Measurements from ENCODE around the gene TOR2A.

Gene TOR2A

GRCh38 chr9:127742435-127743088 is 7.5 kb upstream of the TOR2A start:
- DNase-seq (ENCODE audit: low read depth in 3 of 3): no peak

GRCh38 chr9:127741831-127742434 is 6.8 kb upstream of the TOR2A start:
- no peak for DNase-seq (ENCODE audit: low read depth in 3 of 3)

- no peak for DNase-seq (ENCODE audit: low read depth in 3 of 3)
Observed at GRCh38 chr9:127739614-127740330, 4.7 kb upstream of the TOR2A start.

GRCh38 chr9:127738666-127739065 is 3.6 kb upstream of the TOR2A start:
- DNase-seq (ENCODE audit: low read depth in 3 of 3): no peak

GRCh38 chr9:127735530-127736185 is 564 bp upstream of the TOR2A start:
- DNase-seq (ENCODE audit: low read depth in 3 of 3): no peak

GRCh38 chr9:127734247-127734746 is 797 bp downstream of the TOR2A start:
- DNase-seq (ENCODE audit: low read depth in 3 of 3): no peak

- DNase-seq (ENCODE audit: low read depth in 3 of 3): no peak
Observed at GRCh38 chr9:127733614-127734013, 1.5 kb downstream of the TOR2A start.

GRCh38 chr9:127732444-127732843 is 2.6 kb downstream of the TOR2A start:
- DNase-seq (ENCODE audit: low read depth in 3 of 3): no peak

- DNase-seq (ENCODE audit: low read depth in 3 of 3): no peak
Observed at GRCh38 chr9:127731938-127732337, 3.2 kb downstream of the TOR2A start.

GRCh38 chr9:127730799-127731410 is 4.2 kb downstream of the TOR2A start:
- no peak for DNase-seq (ENCODE audit: low read depth in 3 of 3)

- no peak for DNase-seq (ENCODE audit: low read depth in 3 of 3)
Observed at GRCh38 chr9:127730262-127730661, 4.8 kb downstream of the TOR2A start.

- no peak for DNase-seq (ENCODE audit: low read depth in 3 of 3)
Observed at GRCh38 chr9:127729522-127730256, 5.4 kb downstream of the TOR2A start.

- DNase-seq (ENCODE audit: low read depth in 3 of 3): no peak
Observed at GRCh38 chr9:127728808-127729207, 6.3 kb downstream of the TOR2A start.

- DNase-seq (ENCODE audit: low read depth in 3 of 3): no peak
Observed at GRCh38 chr9:127726871-127727270, 8.2 kb downstream of the TOR2A start.

- no peak for DNase-seq (ENCODE audit: low read depth in 3 of 3)
Observed at GRCh38 chr9:127724012-127724411, 11.1 kb downstream of the TOR2A start.

- no peak for DNase-seq (ENCODE audit: low read depth in 3 of 3)
Observed at GRCh38 chr9:127723444-127723843, 11.7 kb downstream of the TOR2A start.

- DNase-seq (ENCODE audit: low read depth in 3 of 3): no peak
Observed at GRCh38 chr9:127723013-127723412, 12.1 kb downstream of the TOR2A start.

GRCh38 chr9:127722055-127722745 is 12.9 kb downstream of the TOR2A start:
- DNase-seq (ENCODE audit: low read depth in 3 of 3): no peak

- DNase-seq (ENCODE audit: low read depth in 3 of 3): no peak
Observed at GRCh38 chr9:127721391-127721821, 13.7 kb downstream of the TOR2A start.

GRCh38 chr9:127720865-127721227 is 14.2 kb downstream of the TOR2A start:
- no peak for DNase-seq (ENCODE audit: low read depth in 3 of 3)
